GM18951 (cell line): ENCODE measurements around the gene PTCD1.
"Not testable (repeated sequence)": the region's sequence is repeated elsewhere in the genome, so short reads cannot be mapped to it uniquely, and the experiment has no call there.

Experiments
- POLR2A ChIP-seq: IDR thresholded peaks from 4 replicates; pipeline ENCODE4 v1.6.1; 2011; ENCODE audit warnings: mild to moderate bottlenecking; ENCODE audit not compliant: insufficient read length, insufficient read depth; ENCODE audit errors: extremely low read depth
- in situ Hi-C: fragments of 300-500 bp; cut with MboI; formaldehyde crosslinking; loops from one replicate; pipeline ENCODE4 v1.12.0; 2022; ENCODE audit warnings: low sequenced_read_pairs, mixed read lengths, inconsistent platforms; ENCODE audit not compliant: unreplicated experiment

PTCD1 gene

GRCh38 chr7:99457650-99458493 lies 19.3 kb upstream of the PTCD1 start:
- in situ Hi-C loops: no loop called here
- TF ChIP-seq POLR2A: no peak

GRCh38 chr7:99457050-99457649 lies 18.6 kb upstream of the PTCD1 start:
- in situ Hi-C loops: no loop called here
- no peak for TF ChIP-seq POLR2A

GRCh38 chr7:99456288-99456687 lies 17.7 kb upstream of the PTCD1 start:
- in situ Hi-C loops: no loop called here
- no peak for TF ChIP-seq POLR2A

GRCh38 chr7:99455874-99456273 lies 17.3 kb upstream of the PTCD1 start:
- in situ Hi-C loops: no loop called here
- TF ChIP-seq POLR2A: no peak

GRCh38 chr7:99453105-99453504 lies 14.5 kb upstream of the PTCD1 start:
- TF ChIP-seq POLR2A: no peak
- in situ Hi-C loops: no loop called here

DNA sequence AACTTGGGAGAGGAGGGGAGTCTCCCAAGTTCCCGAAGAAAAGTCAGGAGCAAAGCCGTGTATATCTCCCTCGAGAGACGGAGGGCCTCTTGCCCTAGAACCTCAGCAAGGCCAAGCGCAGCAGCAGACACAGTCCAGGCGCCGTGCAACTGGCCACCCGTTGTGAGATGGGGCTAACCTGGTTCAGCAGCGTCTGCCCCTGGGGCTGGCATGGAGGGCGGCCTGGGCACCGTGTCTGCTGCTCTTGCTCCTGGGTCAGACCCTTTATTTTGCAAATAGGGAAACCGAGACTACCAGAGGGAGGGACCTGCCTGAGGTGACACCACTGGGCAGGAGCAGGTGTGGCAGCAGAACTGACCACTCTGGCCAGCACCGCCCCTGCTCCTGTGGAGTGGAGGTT lies 13.9 kb upstream of the PTCD1 start:
- no peak for TF ChIP-seq POLR2A

DNA sequence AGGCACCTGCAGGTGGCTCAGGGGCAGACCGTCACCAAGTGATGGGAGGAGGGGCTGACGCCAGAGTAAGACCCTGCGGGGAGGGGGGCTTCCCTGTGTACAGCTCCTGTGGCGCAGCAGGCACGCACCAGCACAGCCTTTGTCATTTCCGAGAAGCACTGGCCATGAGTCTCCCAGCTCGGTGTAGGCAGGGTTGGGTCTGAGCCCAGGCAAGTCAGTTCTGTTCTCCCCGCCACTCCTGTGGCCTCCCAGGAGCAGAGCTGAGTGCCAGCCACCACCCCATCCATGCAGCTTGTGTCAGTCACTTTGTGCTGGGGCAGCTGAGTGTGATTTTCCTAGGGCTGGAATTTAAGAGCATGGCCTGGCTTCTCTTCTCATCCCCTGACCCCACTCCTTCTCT lies 13.3 kb upstream of the PTCD1 start:
- in situ Hi-C loops: no loop called here
- no peak for TF ChIP-seq POLR2A

More for the DNA sequence above, 13.9 kb upstream of the PTCD1 start:
- in situ Hi-C loops: no loop called here

GRCh38 chr7:99449326-99449725 lies 10.7 kb upstream of the PTCD1 start:
- in situ Hi-C loops: no loop called here
- TF ChIP-seq POLR2A: no peak

DNA sequence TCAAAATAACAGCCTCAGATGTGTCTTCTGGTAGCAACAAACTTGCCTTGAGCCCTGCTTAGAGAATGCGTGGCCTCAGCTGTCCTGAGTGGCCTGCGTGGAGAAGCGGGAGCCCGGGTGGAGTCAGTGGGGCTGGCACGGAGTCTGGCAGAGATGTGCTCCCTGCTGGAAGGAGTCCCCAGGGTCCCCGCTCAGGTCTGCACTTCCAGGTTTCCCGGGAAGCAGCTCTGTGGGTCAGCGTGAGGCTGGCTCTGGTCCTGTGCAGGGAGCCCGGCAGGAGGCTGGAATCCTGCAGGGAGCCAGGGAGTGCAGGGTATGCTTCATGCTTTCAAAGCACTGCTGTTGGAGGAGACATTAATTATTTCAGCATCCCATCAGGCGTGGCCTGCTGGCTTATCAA lies 10.3 kb upstream of the PTCD1 start:
- in situ Hi-C loops: no loop called here
- no peak for TF ChIP-seq POLR2A

DNA sequence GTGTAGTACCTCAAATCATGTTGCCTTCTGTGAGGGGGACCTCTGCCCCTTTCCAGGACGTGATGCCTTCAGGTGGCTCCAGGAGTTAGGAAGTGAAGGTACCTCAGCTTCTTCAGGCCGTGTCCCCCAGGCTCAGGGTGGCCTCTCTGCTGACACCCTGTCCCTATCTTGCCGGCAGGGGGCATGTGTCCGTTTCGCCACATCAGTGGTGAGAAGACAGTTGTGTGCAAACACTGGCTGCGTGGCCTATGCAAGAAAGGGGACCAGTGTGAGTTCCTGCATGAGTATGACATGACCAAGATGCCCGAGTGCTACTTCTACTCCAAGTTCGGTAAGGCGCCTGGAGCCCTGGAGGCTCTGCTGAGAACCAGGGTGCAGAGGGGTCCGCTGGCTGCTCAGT lies 9.3 kb upstream of the PTCD1 start:
- no peak for TF ChIP-seq POLR2A
- in situ Hi-C loops: no loop called here

- no peak for TF ChIP-seq POLR2A
- in situ Hi-C loops: no loop called here
Measured at GRCh38 chr7:99446096-99446495, 7.5 kb upstream of the PTCD1 start.

- TF ChIP-seq POLR2A: no peak
- in situ Hi-C loops: no loop called here
Measured at GRCh38 chr7:99440195-99440594, 1.6 kb upstream of the PTCD1 start.

GRCh38 chr7:99437946-99438572 lies 539 bp downstream of the PTCD1 start:
- TF ChIP-seq POLR2A: no peak
- in situ Hi-C loops: no loop called here

DNA sequence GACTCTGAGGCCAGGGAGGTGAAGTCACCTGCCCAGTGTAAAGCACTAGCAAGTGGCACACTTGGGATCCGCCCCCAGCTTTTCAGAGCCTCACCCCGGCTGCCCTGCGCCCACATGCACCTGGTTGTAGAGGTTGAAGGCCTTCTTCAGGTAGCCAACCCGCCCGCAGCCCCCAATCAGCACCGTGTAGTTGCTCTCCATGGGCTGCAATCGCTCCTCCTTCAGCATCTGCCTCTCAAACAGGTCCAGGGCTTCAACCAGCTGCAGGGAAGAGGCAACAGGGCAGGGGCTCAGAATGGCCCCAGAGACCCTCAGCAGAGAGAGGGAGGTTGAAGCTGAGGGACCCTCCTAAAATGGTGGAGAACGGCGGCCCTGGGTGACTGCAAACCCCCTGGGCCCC lies 5.4 kb downstream of the PTCD1 start:
- TF ChIP-seq POLR2A: no peak
- in situ Hi-C loops: no loop called here

GRCh38 chr7:99431756-99432540 lies 6.7 kb downstream of the PTCD1 start:
- in situ Hi-C loops: not testable (repeated sequence)
